Tibial nerve (tissue), 4 donors: Measurements from ENCODE around the gene SLC35F1.

Source experiments
- CTCF ChIP-seq, 5 experiments: fragments of 200-600 bp in 3 of 5; fragments of 450-650 bp in 2 of 5; sonication (generic) in 3 of 5; IDR thresholded peaks; one replicate each; pipeline ENCODE4 v1.5.1; 2016 to 2019; ENCODE audit warnings: antibody characterized with exemption in 5 of 5, mild to moderate bottlenecking in 3 of 5, moderate library complexity in 2 of 5
- EP300 ChIP-seq, 2 donors: sonication (generic); formaldehyde crosslinking; IDR thresholded peaks; one replicate each; pipeline ENCODE4 v1.6.1; 2017; ENCODE audit warnings: antibody characterized with exemption in 2 of 2, mild to moderate bottlenecking in 1 of 2
- POLR2A ChIP-seq, 2 donors: fragments of 450-650 bp; IDR thresholded peaks; one replicate each; pipeline ENCODE4 v1.6.1; 2017; ENCODE audit warnings: antibody characterized with exemption in 2 of 2, mild to moderate bottlenecking in 2 of 2, moderate library complexity in 2 of 2

GRCh38 chr6:117911660-117912059, 4.6 kb downstream of the SLC35F1 start:
- TF ChIP-seq CTCF (IDR thresholded peaks at IDR 0.05), result no peak
- TF ChIP-seq EP300 (IDR thresholded peaks at IDR 0.05), result no peak
- TF ChIP-seq POLR2A (IDR thresholded peaks at IDR 0.05), result no peak
